ENCODE data around the gene TPBGL. TPM values are rescaled to one million over a fixed set of nuclear protein-coding genes. Genes with fewer than 3 reads are reported as not detected.

Gene TPBGL
- total RNA-seq, 4 donors from 2014 or later: 0.40 to 3.7 TPM; not detected in 2

- no peak for DNase-seq
- no peaks in the 10 kb centered on the region for H3K36me3 ChIP-seq
- H3K4me3 ChIP-seq: no peak overlapping the region
- in situ Hi-C loops (cut with MboI; ENCODE audit: low pct_ligation_motif_present in 1 of 4, low pct_unique_long_range_greater_than_20kb in 1 of 4, low sequenced_read_pairs in 3 of 4): no loop called here
- no peaks in the 10 kb centered on the region for H3K27me3 ChIP-seq
- WGBS, 2 donors (ENCODE audit: low coverage in 1 of 2): 75% methylated on average over 5 of the region's 7 CpGs; no CpG with 5 or more reads in 1 of the 2 donors
- peaks cover 0 to 10% (median 2%) of the 10 kb centered on the region in 4 donors for H3K4me1 ChIP-seq
- TF ChIP-seq POLR2A (IDR thresholded peaks at IDR 0.05) (no peak), CTCF (IDR thresholded peaks at IDR 0.05) (no peak), POLR2AphosphoS5 (IDR thresholded peaks at IDR 0.05) (no peak), EP300 (IDR thresholded peaks at IDR 0.05; ENCODE audit: low read depth) (no peak)
- no peak overlapping the region for H3K27ac ChIP-seq
- H3K9me3 ChIP-seq: no peaks in the 10 kb centered on the region
- intact Hi-C loops (cut with DNase I; ENCODE audit: low total_unique reads): no loop called here
These were observed 42.1 kb upstream of the TPBGL start for GRCh38 chr11:75198278-75198973.

GRCh38 chr11:75199412-75199955, 41.1 kb upstream of the TPBGL start:
- Histone ChIP-seq H3K4me3 (no peak overlapping the region), H3K27ac (no peak overlapping the region), H3K36me3 (no peaks in the 10 kb centered on the region), H3K4me1 (peaks cover 0 to 7% (median 2%) of the 10 kb centered on the region in 4 donors), H3K9me3 (no peaks in the 10 kb centered on the region), H3K27me3 (no peaks in the 10 kb centered on the region)
- TF ChIP-seq EP300 (IDR thresholded peaks at IDR 0.05; ENCODE audit: low read depth): no peak
- TF ChIP-seq CTCF (IDR thresholded peaks at IDR 0.05): no peak
- no peak for TF ChIP-seq POLR2A (IDR thresholded peaks at IDR 0.05)
- no peak for TF ChIP-seq POLR2AphosphoS5 (IDR thresholded peaks at IDR 0.05)
- 84 to 100% methylated on average over 1 to 5 of the region's 5 CpGs for WGBS, 2 donors (ENCODE audit: low coverage in 1 of 2)
- DNase-seq: no peak
- intact Hi-C loops (cut with DNase I; ENCODE audit: low total_unique reads) (no loop called here), in situ Hi-C loops (cut with MboI; ENCODE audit: low pct_ligation_motif_present in 1 of 4, low pct_unique_long_range_greater_than_20kb in 1 of 4, low sequenced_read_pairs in 3 of 4) (no loop called here)

GRCh38 chr11:75200051-75200450, 40.5 kb upstream of the TPBGL start:
- WGBS, 2 donors (ENCODE audit: low coverage in 1 of 2): 65% methylated on average over 10 of the region's 10 CpGs; no CpG with 5 or more reads in 1 of the 2 donors
- H3K27ac ChIP-seq: no peak overlapping the region
- H3K27me3 ChIP-seq: no peaks in the 10 kb centered on the region
- TF ChIP-seq CTCF (IDR thresholded peaks at IDR 0.05) (no peak), POLR2A (IDR thresholded peaks at IDR 0.05) (no peak), POLR2AphosphoS5 (IDR thresholded peaks at IDR 0.05) (no peak)
- H3K9me3 ChIP-seq: no peaks in the 10 kb centered on the region
- peaks cover 0 to 5% (median 2%) of the 10 kb centered on the region in 4 donors for H3K4me1 ChIP-seq
- H3K4me3 ChIP-seq: no peak overlapping the region
- DNase-seq: no peak
- in situ Hi-C loops (cut with MboI; ENCODE audit: low pct_ligation_motif_present in 1 of 4, low pct_unique_long_range_greater_than_20kb in 1 of 4, low sequenced_read_pairs in 3 of 4) (loop anchor here in 2 of 4 donors (5.0 to 10.0 kb wide), 2 partner anchors 55 to 58 kb away; no protein-coding TSS in a partner anchor), intact Hi-C loops (cut with DNase I; ENCODE audit: low total_unique reads) (no loop called here)
- H3K36me3 ChIP-seq: no peaks in the 10 kb centered on the region

GRCh38 chr11:75200531-75200930, 40.0 kb upstream of the TPBGL start:
- in situ Hi-C loops (cut with MboI; ENCODE audit: low pct_ligation_motif_present in 1 of 4, low pct_unique_long_range_greater_than_20kb in 1 of 4, low sequenced_read_pairs in 3 of 4) (loop anchor here in 2 of 4 donors (5.0 to 10.0 kb wide), 2 partner anchors 56 to 58 kb away; no protein-coding TSS in a partner anchor), intact Hi-C loops (cut with DNase I; ENCODE audit: low total_unique reads) (no loop called here)
- H3K27ac ChIP-seq: no peak overlapping the region
- no peak for DNase-seq
- peaks cover 0 to 3% (median 2%) of the 10 kb centered on the region in 4 donors for H3K4me1 ChIP-seq
- no peaks in the 10 kb centered on the region for H3K27me3 ChIP-seq
- H3K9me3 ChIP-seq: no peaks in the 10 kb centered on the region
- WGBS, 2 donors (ENCODE audit: low coverage in 1 of 2): 80 to 85% methylated on average over 1 to 2 of the region's 2 CpGs
- no peak overlapping the region for H3K4me3 ChIP-seq
- no peak for TF ChIP-seq EP300 (IDR thresholded peaks at IDR 0.05; ENCODE audit: low read depth)
- no peak for TF ChIP-seq CTCF (IDR thresholded peaks at IDR 0.05)
- TF ChIP-seq POLR2AphosphoS5 (IDR thresholded peaks at IDR 0.05): no peak
- no peak for TF ChIP-seq POLR2A (IDR thresholded peaks at IDR 0.05)
- H3K36me3 ChIP-seq: no peaks in the 10 kb centered on the region
